MCF 10A (cell line): Measurements from ENCODE around the gene MAMLD1. TPM values are rescaled to one million over a fixed set of nuclear protein-coding genes. Genes with fewer than 3 reads are reported as not detected.

Experiments
- BruUV-seq: library from RNA; stranded (reverse); fragments of 400-500 nt; replicated peaks from 2 replicates; lab custom pipeline; 2021; lab: Mats Ljungman, UMichigan
- CTCF ChIA-PET: fragments of 300-600 bp; sonication (Branson Sonifier 250); formaldehyde crosslinking; extraction: SDS; loops from one replicate; lab custom pipeline; 2021; ENCODE audit warnings: antibody characterized with exemption, inconsistent platforms; lab: Yijun Ruan, JAX
- POLR2A ChIA-PET: fragments of 300-600, 350-650 bp; sonication (Branson Sonifier 250); formaldehyde crosslinking; extraction: SDS; loops from one replicate; lab custom pipeline; 2020; ENCODE audit warnings: antibody characterized with exemption, inconsistent platforms; lab: Yijun Ruan, JAX
- DNase-seq: peaks from one replicate; pipeline ENCODE4 v3.0.0-alpha.2; 2018; ENCODE audit not compliant: unreplicated experiment
- H3K27ac Mint-ChIP-seq: one replicate; pipeline ENCODE4 v1.8.0; 2022; ENCODE audit warnings: mild to moderate bottlenecking, low read depth, mixed read lengths; ENCODE audit not compliant: unreplicated experiment
- H3K27me3 Mint-ChIP-seq: one replicate; pipeline ENCODE4 v1.8.0; 2022; ENCODE audit warnings: mixed read lengths; ENCODE audit not compliant: insufficient read depth, unreplicated experiment
- H3K36me3 Mint-ChIP-seq: one replicate; pipeline ENCODE4 v1.8.0; 2022; ENCODE audit warnings: mild to moderate bottlenecking, moderate library complexity, mixed read lengths; ENCODE audit not compliant: insufficient read depth, unreplicated experiment
- H3K4me1 Mint-ChIP-seq: one replicate; pipeline ENCODE4 v1.8.0; 2022; ENCODE audit warnings: mixed read lengths; ENCODE audit not compliant: insufficient read depth, unreplicated experiment
- H3K4me3 Mint-ChIP-seq: one replicate; pipeline ENCODE4 v1.8.0; 2022; ENCODE audit warnings: mild to moderate bottlenecking, moderate library complexity, mixed read lengths; ENCODE audit not compliant: unreplicated experiment
- H3K9me3 Mint-ChIP-seq: one replicate; pipeline ENCODE4 v1.8.0; 2022; ENCODE audit warnings: mixed read lengths; ENCODE audit not compliant: unreplicated experiment
- intact Hi-C: fragments of 100-400 bp; cut with micrococcal nuclease; formaldehyde crosslinking; loops from 2 replicates; pipeline ENCODE4 v1.14.1; 2022
- total RNA-seq: library from RNA; stranded (reverse); gene quantifications from 2 replicates; pipeline ENCODE4 v1.2.3, GENCODE V29; 2022
- TF ChIP-seq, protein P1 (sequence below): fragments of 200-600 bp; IDR thresholded peaks from one replicate; pipeline ENCODE4 v1.8.0; 2022; ENCODE audit warnings: antibody characterized with exemption, mild to moderate bottlenecking; ENCODE audit not compliant: unreplicated experiment

The MAMLD1 gene
- total RNA-seq, 1 experiment from 2014 or later: 1.9 TPM

DNA sequence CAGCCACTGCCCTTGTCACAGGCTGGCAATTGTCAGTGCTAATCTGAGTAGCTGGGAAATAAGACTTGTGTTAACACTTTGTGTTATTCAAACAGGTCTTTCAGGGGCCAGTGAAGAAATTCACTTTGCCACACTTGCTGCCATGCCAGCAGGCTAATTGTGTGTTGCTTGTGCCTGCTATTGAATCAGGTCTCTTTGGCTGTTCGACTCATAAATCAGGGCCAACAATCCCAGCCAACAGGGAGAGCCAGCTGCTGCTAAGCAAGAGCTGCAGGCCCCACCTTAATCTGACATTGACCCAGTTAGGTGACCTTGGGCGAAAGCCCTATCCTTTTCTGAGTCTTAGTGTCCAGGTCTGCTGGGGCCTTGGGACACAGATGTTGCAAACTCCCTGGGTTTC is 28.1 kb upstream of the MAMLD1 start:
- no TSS peak for BruUV-seq
- peaks cover 4% of the 10 kb centered on the region for H3K4me1 Mint-ChIP-seq
- H3K27me3 Mint-ChIP-seq: peaks cover 11% of the 10 kb centered on the region
- intact Hi-C loops: no loop called here
- TF ChIP-seq, protein P1, sequence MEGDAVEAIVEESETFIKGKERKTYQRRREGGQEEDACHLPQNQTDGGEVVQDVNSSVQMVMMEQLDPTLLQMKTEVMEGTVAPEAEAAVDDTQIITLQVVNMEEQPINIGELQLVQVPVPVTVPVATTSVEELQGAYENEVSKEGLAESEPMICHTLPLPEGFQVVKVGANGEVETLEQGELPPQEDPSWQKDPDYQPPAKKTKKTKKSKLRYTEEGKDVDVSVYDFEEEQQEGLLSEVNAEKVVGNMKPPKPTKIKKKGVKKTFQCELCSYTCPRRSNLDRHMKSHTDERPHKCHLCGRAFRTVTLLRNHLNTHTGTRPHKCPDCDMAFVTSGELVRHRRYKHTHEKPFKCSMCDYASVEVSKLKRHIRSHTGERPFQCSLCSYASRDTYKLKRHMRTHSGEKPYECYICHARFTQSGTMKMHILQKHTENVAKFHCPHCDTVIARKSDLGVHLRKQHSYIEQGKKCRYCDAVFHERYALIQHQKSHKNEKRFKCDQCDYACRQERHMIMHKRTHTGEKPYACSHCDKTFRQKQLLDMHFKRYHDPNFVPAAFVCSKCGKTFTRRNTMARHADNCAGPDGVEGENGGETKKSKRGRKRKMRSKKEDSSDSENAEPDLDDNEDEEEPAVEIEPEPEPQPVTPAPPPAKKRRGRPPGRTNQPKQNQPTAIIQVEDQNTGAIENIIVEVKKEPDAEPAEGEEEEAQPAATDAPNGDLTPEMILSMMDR: no peak
- POLR2A ChIA-PET: no interaction called here
- H3K4me3 Mint-ChIP-seq: no peak overlapping the region
- no peak overlapping the region for H3K27ac Mint-ChIP-seq
- H3K9me3 Mint-ChIP-seq: peaks cover 8% of the 10 kb centered on the region
- H3K36me3 Mint-ChIP-seq: no peaks in the 10 kb centered on the region
- no peak for DNase-seq
- CTCF ChIA-PET: no interaction called here

DNA sequence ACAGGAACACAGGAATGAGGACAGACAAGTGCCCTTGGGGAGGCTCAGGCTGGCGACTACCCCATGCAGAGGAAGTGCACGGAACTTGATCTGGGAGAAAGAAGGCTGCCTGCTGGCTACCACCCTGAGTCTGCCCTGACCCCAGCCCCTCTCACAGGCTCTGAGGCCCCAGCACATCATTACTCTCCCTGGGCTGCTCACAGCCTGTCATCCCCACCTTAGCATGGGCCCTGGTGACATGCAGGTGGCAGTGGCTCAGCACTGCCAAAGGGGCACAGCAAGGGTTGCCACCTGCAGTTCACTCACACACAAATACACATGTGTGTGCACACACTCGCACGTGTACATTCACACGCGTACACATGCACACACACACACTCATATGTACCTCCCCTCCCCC is 26.1 kb upstream of the MAMLD1 start:
- no peaks in the 10 kb centered on the region for H3K36me3 Mint-ChIP-seq
- H3K27ac Mint-ChIP-seq: no peak overlapping the region
- peaks cover 8% of the 10 kb centered on the region for H3K9me3 Mint-ChIP-seq
- BruUV-seq: no TSS peak
- POLR2A ChIA-PET: no interaction called here
- TF ChIP-seq, protein P1: no peak
- peaks cover 11% of the 10 kb centered on the region for H3K27me3 Mint-ChIP-seq
- no peak overlapping the region for H3K4me3 Mint-ChIP-seq
- intact Hi-C loops: no loop called here
- CTCF ChIA-PET: no interaction called here
- DNase-seq: no peak
- peaks cover 4% of the 10 kb centered on the region for H3K4me1 Mint-ChIP-seq

DNA sequence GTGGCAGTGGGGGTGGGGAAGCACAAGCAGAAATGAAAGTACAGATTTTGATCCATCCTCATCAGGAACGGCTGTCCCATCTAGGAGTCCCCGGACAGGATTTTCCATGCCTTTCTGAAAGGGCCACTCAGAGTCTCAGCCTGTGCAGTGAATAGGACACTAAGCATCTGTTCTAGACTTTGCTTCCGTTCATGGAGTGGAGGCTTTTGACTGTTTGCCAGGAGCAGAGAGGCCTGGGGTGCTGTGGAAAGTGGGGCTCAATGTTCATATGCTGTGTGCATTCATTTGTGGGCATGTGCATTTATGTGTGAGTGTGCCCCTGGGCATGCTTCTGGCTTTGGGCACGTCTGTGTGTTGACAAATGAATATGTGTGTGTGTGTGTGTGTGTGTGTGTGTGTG is 25.6 kb upstream of the MAMLD1 start:
- TF ChIP-seq, protein P1: no peak
- Mint-ChIP-seq H3K4me3 (no peak overlapping the region), H3K4me1 (peaks cover 4% of the 10 kb centered on the region), H3K36me3 (no peaks in the 10 kb centered on the region), H3K27ac (no peak overlapping the region), H3K9me3 (peaks cover 7% of the 10 kb centered on the region), H3K27me3 (peaks cover 8% of the 10 kb centered on the region)
- ChIA-PET CTCF (no interaction called here), POLR2A (no interaction called here)
- BruUV-seq: no TSS peak
- no peak for DNase-seq
- intact Hi-C loops: no loop called here

DNA sequence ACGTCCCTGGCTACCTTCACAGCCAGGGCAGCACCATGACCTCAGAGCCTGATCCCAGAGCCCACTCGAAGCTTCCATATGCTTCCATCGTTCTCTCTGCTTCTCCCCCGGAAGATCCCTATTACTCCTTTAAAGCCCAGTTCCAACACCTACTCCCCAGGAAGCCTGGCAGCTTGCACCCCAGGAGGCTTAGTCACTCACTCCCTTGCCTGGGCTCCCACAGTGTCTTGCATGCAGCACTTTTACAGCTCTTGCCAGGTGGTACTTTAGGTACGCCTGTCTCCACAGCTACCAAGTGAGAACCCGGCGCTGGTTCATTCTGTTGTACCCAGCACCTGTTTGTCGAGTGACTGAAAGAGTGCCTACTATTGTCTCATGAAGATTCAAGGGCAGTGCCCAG is 24.5 kb upstream of the MAMLD1 start:
- ChIA-PET CTCF (no interaction called here), POLR2A (no interaction called here)
- Mint-ChIP-seq H3K27ac (no peak overlapping the region), H3K27me3 (no peaks in the 10 kb centered on the region), H3K36me3 (no peaks in the 10 kb centered on the region), H3K4me3 (no peak overlapping the region), H3K9me3 (no peaks in the 10 kb centered on the region), H3K4me1 (no peaks in the 10 kb centered on the region)
- BruUV-seq: no TSS peak
- TF ChIP-seq, protein P1: no peak
- DNase-seq: peak; percentile 14
- intact Hi-C loops: no loop called here
